Pancreas (tissue), 10 donors: ENCODE data around the gene ZBTB44. TPM values are rescaled to one million over a fixed set of nuclear protein-coding genes. Genes with fewer than 3 reads are reported as not detected.

Experiments
- ATAC-seq, 4 donors: fragments of 200-7000 bp; cut with Tn5 transposase; one replicate each; pipeline versions ENCODE4 v1.8.0 to v1.9.1; 2020; ENCODE audit warnings: mild to moderate bottlenecking in 4 of 4, moderate library complexity in 4 of 4
- DNase-seq, 6 donors: peaks; one replicate each; pipeline ENCODE4 v3.0.0-alpha.2; 2020
- FAIRE-seq: peaks from 2 replicates; lab custom pipeline; 2012; peaks lifted over from hg19 to GRCh38; lab: Jason Lieb, UNC
- H3K27ac ChIP-seq, 4 donors: fragments of 200-600 bp; sonication (generic); 1 replicate in 3 of 4; 2 replicates in 1 of 4; pipeline versions ENCODE4 v1.5.0 to v1.8.0; 2020
- H3K27me3 ChIP-seq, 4 donors: fragments of 200-600 bp; one replicate each; pipeline ENCODE4 v1.8.0; 2021
- H3K36me3 ChIP-seq, 3 donors: fragments of 200-600 bp; sonication (generic) in 1 of 3; one replicate each; pipeline versions ENCODE4 v1.5.0 to v1.8.0; 2020 to 2021
- H3K4me1 ChIP-seq, 3 donors: fragments of 200-600 bp; one replicate each; pipeline ENCODE4 v1.8.0; 2021
- H3K4me3 ChIP-seq, 4 donors: fragments of 200-600 bp; sonication (generic) in 2 of 4; one replicate each; pipeline versions ENCODE4 v1.5.0 to v1.8.0; 2020 to 2021
- H3K9me3 ChIP-seq, 4 donors: fragments of 200-600 bp; one replicate each; pipeline ENCODE4 v1.8.0; 2021
- CTCF ChIP-seq, 4 donors: fragments of 200-600 bp; sonication (generic) in 3 of 4; IDR thresholded peaks; one replicate each; pipeline versions ENCODE4 v1.5.0 to v1.8.0; 2021; ENCODE audit warnings: antibody characterized with exemption in 4 of 4
- WGBS, 2 donors: extraction: QIAGEN DNeasy Blood & Tissue Kit; methylation state at CpG; one replicate each; pipeline ENCODE4 v1.1.7; 2013; 5-methylcytosine and 5-hydroxymethylcytosine counted together
- intact Hi-C, 3 donors: fragments of 100-400 bp; cut with DNase I; formaldehyde crosslinking; loops; one replicate each; pipeline versions ENCODE4 v1.11.1 to v1.14.2; 2022
- polyA plus RNA-seq, 2 donors: library from polyadenylated mRNA; stranded (reverse); fragments of 200-250 nt; gene quantifications; one replicate each; pipeline ENCODE4 v1.2.3, GENCODE V29; 2013
- total RNA-seq, 6 donors: library from RNA; stranded (reverse); fragmentation: NEBNext Ultra II Directional in 4 of 6; extraction: Animal tissue kit (Norgen Biotek cat#: 25700) in 4 of 6; gene quantifications; one replicate each; pipeline versions ENCODE4 v1.2.1 to v1.2.4, GENCODE V29; 2021 to 2023
- donor health status: healthy with polysubstance abuse.
- donor health status: DM: no; HTN: no; CAD: no; lungs with moderate emphysema.
- donor health status: DM: no; HTN: no; CAD: no.
- donor health status: control.
- donor health status: control.
- donor health status: Bipolar disorder and iron deficiency.
- donor health status: DM: yes; HTN: yes; CAD: no.
- donor health status: DM: no; HTN: no; CAD: no.
- donor health status: DM: no; HTN: no; CAD: no.
- donor health status: DM: yes; HTN: yes; CAD: no.

Gene ZBTB44
- total and polyA plus RNA-seq, 8 donors = 6.4 to 31.1 (median 18.1) TPM

- WGBS, 2 donors = 96 to 100% methylated on average over 1 of the region's 1 CpG
Measured at GRCh38 chr11:130278745-130279144, 36.0 kb downstream of the ZBTB44 start.

GRCh38 chr11:130278151-130278550 lies 36.6 kb downstream of the ZBTB44 start:
- Histone ChIP-seq H3K27me3 (no peaks in the 10 kb centered on the region), H3K27ac (no peak overlapping the region), H3K4me1 (no peaks in the 10 kb centered on the region), H3K4me3 (no peak overlapping the region), H3K9me3 (no peaks in the 10 kb centered on the region), H3K36me3 (no peaks in the 10 kb centered on the region)
- no peak for FAIRE-seq
- DNase-seq = no peak
- no peak for ATAC-seq
- intact Hi-C loops = no loop called here
- TF ChIP-seq CTCF (IDR thresholded peaks at IDR 0.05) = no peak
- 93 to 99% methylated on average over 3 of the region's 3 CpGs for WGBS, 2 donors

More at GRCh38 chr11:130278745-130279144, 36.0 kb downstream of the ZBTB44 start:
- Histone ChIP-seq H3K27ac (no peak overlapping the region), H3K9me3 (no peaks in the 10 kb centered on the region), H3K4me3 (no peak overlapping the region), H3K27me3 (no peaks in the 10 kb centered on the region), H3K36me3 (no peaks in the 10 kb centered on the region), H3K4me1 (no peaks in the 10 kb centered on the region)
- TF ChIP-seq CTCF (IDR thresholded peaks at IDR 0.05) = no peak
- FAIRE-seq = no peak
- intact Hi-C loops = no loop called here
- no peak for ATAC-seq
- no peak for DNase-seq

- TF ChIP-seq CTCF (IDR thresholded peaks at IDR 0.05) = no peak
- no peaks in the 10 kb centered on the region for H3K27me3 ChIP-seq
- no peaks in the 10 kb centered on the region for H3K9me3 ChIP-seq
- no peak overlapping the region for H3K4me3 ChIP-seq
- H3K4me1 ChIP-seq = no peaks in the 10 kb centered on the region
- no peak for ATAC-seq
- WGBS, 2 donors = 96 to 97% methylated on average over 2 of the region's 2 CpGs
- no peak for FAIRE-seq
- H3K36me3 ChIP-seq = no peaks in the 10 kb centered on the region
- intact Hi-C loops = no loop called here
- no peak for DNase-seq
- no peak overlapping the region for H3K27ac ChIP-seq
Measured at GRCh38 chr11:130272336-130272735, 42.4 kb downstream of the ZBTB44 start.

- 44 to 53% methylated on average over 1 of the region's 1 CpG for WGBS, 2 donors
- DNase-seq (no peak), FAIRE-seq (no peak)
Measured at GRCh38 chr11:130269326-130269943, 45.3 kb downstream of the ZBTB44 start.

More at GRCh38 chr11:130269326-130269943, 45.3 kb downstream of the ZBTB44 start:
- H3K27me3 ChIP-seq = no peaks in the 10 kb centered on the region
- no peaks in the 10 kb centered on the region for H3K4me1 ChIP-seq
- no peak for ATAC-seq
- H3K36me3 ChIP-seq = no peaks in the 10 kb centered on the region
- intact Hi-C loops = no loop called here
- no peak overlapping the region for H3K4me3 ChIP-seq
- TF ChIP-seq CTCF (IDR thresholded peaks at IDR 0.05) = no peak
- H3K27ac ChIP-seq = no peak overlapping the region
- H3K9me3 ChIP-seq = no peaks in the 10 kb centered on the region
